Adipocyte (in vitro differentiated cells): ENCODE data around the gene UNC119.

Experiments used
- DNase-seq: peaks from one replicate; pipeline ENCODE4 v3.0.0-alpha.2; 2015; ENCODE audit warnings: low read depth
- H3K27me3 ChIP-seq: replicated peaks from 2 replicates; pipeline ENCODE4 v1.7.0; 2013; ENCODE audit warnings: mild to moderate bottlenecking, low read length, moderate library complexity; ENCODE audit not compliant: control insufficient read depth, insufficient read depth
- H3K36me3 ChIP-seq: 2 replicates; pipeline ENCODE4 v1.7.0; 2013; ENCODE audit warnings: low read length, mild to moderate bottlenecking, moderate library complexity; ENCODE audit not compliant: control insufficient read depth, insufficient read depth, severe bottlenecking
- H3K4me1 ChIP-seq: 2 replicates; pipeline ENCODE4 v1.7.0; 2013; ENCODE audit warnings: mild to moderate bottlenecking, low read length, moderate library complexity; ENCODE audit not compliant: control insufficient read depth, insufficient read depth
- H3K4me3 ChIP-seq: 2 replicates; pipeline ENCODE4 v1.7.0; 2013; ENCODE audit warnings: mild to moderate bottlenecking, low read length, moderate library complexity
- H3K9ac ChIP-seq: 2 replicates; pipeline ENCODE4 v1.7.0; 2013; ENCODE audit warnings: mild to moderate bottlenecking, low read length, moderate library complexity
- H3K9me3 ChIP-seq: 2 replicates; pipeline ENCODE4 v1.7.0; 2013; ENCODE audit warnings: mild to moderate bottlenecking, low read length, moderate library complexity; ENCODE audit not compliant: control insufficient read depth

Gene UNC119

GRCh38 chr17:28572259-28573039 lies 20.0 kb upstream of the UNC119 start:
- Histone ChIP-seq H3K36me3 (peaks cover 4% of the 10 kb centered on the region), H3K9me3 (no peaks in the 10 kb centered on the region), H3K4me1 (peaks cover 25% of the 10 kb centered on the region), H3K4me3 (peak overlapping the region; percentile 92), H3K9ac (peak overlapping the region; percentile 90), H3K27me3 (no peaks in the 10 kb centered on the region)
- DNase-seq, result no peak

GRCh38 chr17:28571361-28572122 lies 19.1 kb upstream of the UNC119 start, which contains the start of gene PIGS:
Gene PIGS (minus strand): TSS chr17:28571524. CDS start chr17:28571496, 28 bp downstream.
- peaks cover 4% of the 10 kb centered on the region for H3K36me3 ChIP-seq
- H3K27me3 ChIP-seq, result no peaks in the 10 kb centered on the region

GRCh38 chr17:28570716-28571360 lies 18.4 kb upstream of the UNC119 start:
- H3K36me3 ChIP-seq, result peaks cover 4% of the 10 kb centered on the region
- no peaks in the 10 kb centered on the region for H3K9me3 ChIP-seq
- H3K27me3 ChIP-seq, result no peaks in the 10 kb centered on the region
- H3K4me1 ChIP-seq, result peaks cover 18% of the 10 kb centered on the region
- H3K9ac ChIP-seq, result peak overlapping the region; percentile 90
- peak; percentile 57 for DNase-seq
- peak overlapping the region; percentile 92 for H3K4me3 ChIP-seq

More at GRCh38 chr17:28571361-28572122, 19.1 kb upstream of the UNC119 start, which contains the start of gene PIGS:
- Histone ChIP-seq H3K9me3 (no peaks in the 10 kb centered on the region), H3K4me3 (peak within 1 kb of the TSS; percentile 92), H3K9ac (peak within 1 kb of the TSS; percentile 90), H3K4me1 (peaks cover 18% of the 10 kb centered on the region)
- DNase-seq, result peak; percentile 98

GRCh38 chr17:28569446-28569845 lies 17.0 kb upstream of the UNC119 start:
- Histone ChIP-seq H3K4me3 (no peak overlapping the region), H3K36me3 (peaks cover 4% of the 10 kb centered on the region)
- no peak for DNase-seq

GRCh38 chr17:28567604-28568003 lies 15.2 kb upstream of the UNC119 start:
- peaks cover 4% of the 10 kb centered on the region for H3K36me3 ChIP-seq
- peaks cover 24% of the 10 kb centered on the region for H3K4me1 ChIP-seq
- no peak overlapping the region for H3K9ac ChIP-seq
- H3K27me3 ChIP-seq, result no peaks in the 10 kb centered on the region
- no peak for DNase-seq
- no peaks in the 10 kb centered on the region for H3K9me3 ChIP-seq
- no peak overlapping the region for H3K4me3 ChIP-seq

More at GRCh38 chr17:28569446-28569845, 17.0 kb upstream of the UNC119 start:
- no peaks in the 10 kb centered on the region for H3K27me3 ChIP-seq
- H3K4me1 ChIP-seq, result peaks cover 18% of the 10 kb centered on the region
- H3K9ac ChIP-seq, result no peak overlapping the region
- H3K9me3 ChIP-seq, result no peaks in the 10 kb centered on the region

GRCh38 chr17:28563475-28563874 lies 11.1 kb upstream of the UNC119 start:
- peaks cover 8% of the 10 kb centered on the region for H3K4me1 ChIP-seq
- no peak for DNase-seq
- no peaks in the 10 kb centered on the region for H3K27me3 ChIP-seq

GRCh38 chr17:28555022-28555421 lies 2.6 kb upstream of the UNC119 start:
- Histone ChIP-seq H3K27me3 (no peaks in the 10 kb centered on the region), H3K4me3 (no peak overlapping the region), H3K4me1 (peaks cover 11% of the 10 kb centered on the region), H3K9me3 (no peaks in the 10 kb centered on the region), H3K9ac (no peak overlapping the region), H3K36me3 (peaks cover 62% of the 10 kb centered on the region)
- no peak for DNase-seq

More at GRCh38 chr17:28563475-28563874, 11.1 kb upstream of the UNC119 start:
- no peaks in the 10 kb centered on the region for H3K9me3 ChIP-seq
- no peak overlapping the region for H3K9ac ChIP-seq
- no peak overlapping the region for H3K4me3 ChIP-seq
- H3K36me3 ChIP-seq, result peaks cover 26% of the 10 kb centered on the region

- no peak overlapping the region for H3K4me3 ChIP-seq
- no peaks in the 10 kb centered on the region for H3K9me3 ChIP-seq
- H3K27me3 ChIP-seq, result no peaks in the 10 kb centered on the region
- peaks cover 11% of the 10 kb centered on the region for H3K4me1 ChIP-seq
- no peak for DNase-seq
- H3K9ac ChIP-seq, result no peak overlapping the region
- H3K36me3 ChIP-seq, result peaks cover 57% of the 10 kb centered on the region
Measured at GRCh38 chr17:28554565-28554964, 2.1 kb upstream of the UNC119 start.

GRCh38 chr17:28553000-28553505 lies 629 bp upstream of the UNC119 start:
- Histone ChIP-seq H3K4me1 (peaks cover 11% of the 10 kb centered on the region), H3K9me3 (no peaks in the 10 kb centered on the region), H3K9ac (no peak overlapping the region), H3K36me3 (peaks cover 49% of the 10 kb centered on the region), H3K27me3 (no peaks in the 10 kb centered on the region), H3K4me3 (peak overlapping the region; percentile 82)
- DNase-seq, result no peak

GRCh38 chr17:28551421-28552175 lies 826 bp downstream of the UNC119 start:
- DNase-seq, result peak; percentile 58
- no peaks in the 10 kb centered on the region for H3K27me3 ChIP-seq

More at GRCh38 chr17:28551421-28552175, 826 bp downstream of the UNC119 start:
- peaks cover 11% of the 10 kb centered on the region for H3K4me1 ChIP-seq
- H3K4me3 ChIP-seq, result peak overlapping the region; percentile 82
- H3K9me3 ChIP-seq, result no peaks in the 10 kb centered on the region
- peak overlapping the region; percentile 84 for H3K9ac ChIP-seq
- H3K36me3 ChIP-seq, result peaks cover 37% of the 10 kb centered on the region
